RPMI7951 (cell line): Measurements from ENCODE around the gene MFSD1. TPM values are rescaled to one million over a fixed set of nuclear protein-coding genes. Genes with fewer than 3 reads are reported as not detected.

ENCODE experiments used
- total RNA-seq: library from RNA; depleted of rRNA; stranded (reverse); fragments of >200 nt; shearing (Covaris generic); gene quantifications from 2 replicates; pipeline ENCODE4 v1.2.3, GENCODE V29; 2014; rRNA removed

The MFSD1 gene
- total RNA-seq, 1 experiment from 2014 or later, result 105 TPM

Other genes starting within 250 kb of the MFSD1 start
- 32.0 and 35.5 TPM in 2 replicates for gene MLF1, start 230.9 kb upstream of the MFSD1 start, total RNA-seq
- 46.9 and 50.6 TPM in 2 replicates for gene GFM1, start 157.5 kb upstream of the MFSD1 start, total RNA-seq
- gene LXN, start 129.4 kb upstream of the MFSD1 start, total RNA-seq, result 13.6 and 21.6 TPM in 2 replicates
- 3.7 and 4.0 TPM in 2 replicates for gene RARRES1, start 69.6 kb upstream of the MFSD1 start, total RNA-seq